Esophagus mucosa (tissue), 1 donor: ENCODE results near the gene ABCD1. TPM values are rescaled to one million over a fixed set of nuclear protein-coding genes. Genes with fewer than 3 reads are reported as not detected.
A peak's percentile ranks its signal among the peaks of the same experiment; 100 is the strongest.
"Not testable (repeated sequence)": the region's sequence is repeated elsewhere in the genome, so short reads cannot be mapped to it uniquely, and the experiment has no call there.

Experiments used
- ATAC-seq: fragments of 200-7000 bp; cut with Tn5 transposase; one replicate; pipeline ENCODE4 v1.9.1; 2020
- total RNA-seq: library from RNA; stranded (reverse); gene quantifications from one replicate; pipeline ENCODE4 v1.2.4, GENCODE V29; 2023
- donor health status: DM: yes; HTN: yes; CAD: no.

Gene ABCD1
- total RNA-seq: 2.5 TPM

DNA sequence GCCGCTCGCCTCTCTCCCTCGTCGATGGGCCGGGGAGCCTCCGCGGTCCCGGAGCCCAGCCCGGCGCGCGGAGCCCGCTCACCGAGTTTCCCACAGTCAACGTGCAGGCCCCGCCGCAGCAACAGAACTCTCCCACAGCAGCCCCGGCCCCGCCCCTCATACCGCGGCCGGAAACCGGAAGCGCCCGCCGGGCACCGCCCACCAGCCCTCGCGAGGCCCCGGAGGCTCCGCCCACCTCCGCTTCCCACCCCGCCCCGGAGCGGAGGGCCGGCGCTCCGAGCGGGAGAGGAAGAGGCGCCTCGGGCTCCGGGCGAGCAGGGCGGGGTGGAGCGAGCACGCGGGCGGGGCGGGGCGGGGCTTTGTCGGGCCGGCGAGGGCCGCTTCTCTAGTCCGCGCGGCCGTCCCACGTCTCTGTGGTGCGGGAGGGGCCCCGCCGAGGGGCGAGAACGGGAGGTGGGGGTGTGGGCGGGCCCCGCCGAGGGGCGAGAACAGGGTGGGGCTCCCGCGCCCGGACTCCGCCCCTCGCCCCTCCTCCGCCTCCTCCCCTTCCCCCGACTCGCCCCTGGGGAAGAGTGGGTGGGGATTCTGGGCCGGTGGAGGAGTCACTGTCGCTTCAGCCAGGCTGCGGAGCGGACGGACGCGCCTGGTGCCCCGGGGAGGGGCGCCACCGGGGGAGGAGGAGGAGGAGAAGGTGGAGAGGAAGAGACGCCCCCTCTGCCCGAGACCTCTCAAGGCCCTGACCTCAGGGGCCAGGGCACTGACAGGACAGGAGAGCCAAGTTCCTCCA, at the start of gene ABCD1, which contains the start of gene BCAP31:
Gene ABCD1 (plus strand): TSS at position 605 of the 787 bp plus-strand sequence. CDS start 411 bp downstream, outside the sequence.
Gene BCAP31 (minus strand): TSS at position 136 of the 787 bp plus-strand sequence. CDS start 1,143 bp downstream, outside the sequence.
- ATAC-seq: peak; percentile 85

DNA sequence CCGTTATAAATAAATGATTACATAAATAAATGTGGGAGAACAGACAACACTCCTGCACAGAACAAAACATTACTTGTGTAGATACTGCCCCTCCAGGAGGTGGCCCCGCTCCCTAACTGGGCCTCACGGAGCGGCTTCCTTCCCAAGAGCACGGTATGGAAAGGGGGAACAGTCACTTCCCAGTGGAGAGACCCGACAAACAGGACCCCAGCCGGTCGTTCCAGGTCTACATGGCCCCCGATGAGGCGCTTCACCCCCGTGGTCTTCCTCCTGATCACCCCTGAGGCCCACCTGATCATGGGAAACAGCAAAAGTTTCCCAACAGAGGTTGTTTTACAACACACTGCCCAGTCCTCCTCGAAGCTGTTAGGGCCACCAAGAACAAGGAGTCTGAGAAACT, 43.5 kb upstream of the ABCD1 start:
- no peak for ATAC-seq

DNA sequence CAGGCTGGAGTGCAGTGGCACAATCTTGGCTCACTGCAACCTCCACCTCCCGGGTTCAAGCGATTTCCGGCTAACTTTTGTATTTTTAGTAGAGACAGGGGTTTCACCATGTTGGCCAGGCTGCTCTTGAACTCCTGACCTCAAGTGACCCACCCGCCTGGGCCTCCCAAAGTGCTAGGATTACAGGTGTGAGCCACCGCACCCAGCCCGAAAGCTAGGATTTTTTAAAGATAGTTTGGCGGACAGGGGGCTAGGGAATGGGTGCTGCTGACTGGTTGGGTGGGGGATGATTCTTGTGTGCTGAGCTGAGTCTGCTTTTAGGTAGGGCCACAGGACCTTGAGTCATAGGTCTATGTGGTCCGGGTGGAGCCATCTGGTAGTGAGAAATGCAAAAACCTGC, 41.2 kb upstream of the ABCD1 start:
- ATAC-seq: not testable (repeated sequence)

DNA sequence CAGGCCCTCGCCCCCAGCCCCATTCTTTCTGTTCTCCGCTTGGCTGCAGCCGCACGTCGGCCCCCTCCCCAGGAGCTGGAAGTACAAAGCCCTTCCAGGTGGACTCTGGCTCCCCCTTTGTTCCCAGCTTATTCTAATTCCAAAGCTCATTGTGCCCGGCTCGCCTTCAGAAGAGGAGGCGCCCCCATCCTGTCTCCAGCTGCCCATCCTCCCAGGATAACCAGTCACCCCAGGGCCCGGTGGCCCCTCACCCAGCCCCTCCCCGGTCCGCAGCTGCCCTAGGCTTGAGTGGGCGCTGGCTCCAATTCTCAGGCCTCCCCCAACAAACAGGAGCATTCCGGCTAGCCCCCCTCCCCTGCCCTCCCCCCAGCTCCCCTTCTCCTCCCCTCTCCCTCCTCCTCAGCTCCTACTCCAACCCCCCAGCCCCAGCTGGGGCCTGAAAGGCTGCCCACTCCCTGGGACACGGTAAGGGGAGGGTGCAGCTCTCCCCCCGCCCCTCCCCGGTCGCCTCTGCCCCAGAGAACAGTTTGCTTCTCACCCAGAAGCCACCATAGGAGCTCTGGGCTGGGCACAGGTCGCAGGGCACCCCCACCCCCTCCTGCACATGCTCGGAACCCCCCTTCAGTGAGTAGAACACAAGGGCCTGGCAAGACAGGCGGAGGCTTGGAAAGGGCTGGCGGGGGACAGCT, 40.0 kb upstream of the ABCD1 start:
- no peak for ATAC-seq

DNA sequence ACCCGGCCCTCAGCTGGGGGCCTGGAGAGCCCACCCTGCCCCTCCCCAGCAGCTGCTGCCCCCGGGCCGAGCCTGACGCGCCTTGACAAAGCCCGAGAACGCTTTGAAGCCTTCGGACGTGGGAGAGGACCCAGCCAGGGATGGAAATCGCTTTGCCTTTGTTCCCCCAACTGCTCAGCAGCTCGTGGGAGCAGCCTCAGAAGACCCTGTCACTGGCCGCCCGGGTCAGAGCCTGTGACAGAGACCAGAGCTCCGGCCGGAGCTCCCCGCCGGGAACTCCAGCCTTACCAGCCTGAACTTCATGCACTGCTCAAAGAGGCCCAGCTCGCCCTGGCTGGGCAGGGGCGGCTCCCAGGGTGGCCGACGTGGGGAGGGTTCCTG, 39.5 kb upstream of the ABCD1 start:
- no peak for ATAC-seq

DNA sequence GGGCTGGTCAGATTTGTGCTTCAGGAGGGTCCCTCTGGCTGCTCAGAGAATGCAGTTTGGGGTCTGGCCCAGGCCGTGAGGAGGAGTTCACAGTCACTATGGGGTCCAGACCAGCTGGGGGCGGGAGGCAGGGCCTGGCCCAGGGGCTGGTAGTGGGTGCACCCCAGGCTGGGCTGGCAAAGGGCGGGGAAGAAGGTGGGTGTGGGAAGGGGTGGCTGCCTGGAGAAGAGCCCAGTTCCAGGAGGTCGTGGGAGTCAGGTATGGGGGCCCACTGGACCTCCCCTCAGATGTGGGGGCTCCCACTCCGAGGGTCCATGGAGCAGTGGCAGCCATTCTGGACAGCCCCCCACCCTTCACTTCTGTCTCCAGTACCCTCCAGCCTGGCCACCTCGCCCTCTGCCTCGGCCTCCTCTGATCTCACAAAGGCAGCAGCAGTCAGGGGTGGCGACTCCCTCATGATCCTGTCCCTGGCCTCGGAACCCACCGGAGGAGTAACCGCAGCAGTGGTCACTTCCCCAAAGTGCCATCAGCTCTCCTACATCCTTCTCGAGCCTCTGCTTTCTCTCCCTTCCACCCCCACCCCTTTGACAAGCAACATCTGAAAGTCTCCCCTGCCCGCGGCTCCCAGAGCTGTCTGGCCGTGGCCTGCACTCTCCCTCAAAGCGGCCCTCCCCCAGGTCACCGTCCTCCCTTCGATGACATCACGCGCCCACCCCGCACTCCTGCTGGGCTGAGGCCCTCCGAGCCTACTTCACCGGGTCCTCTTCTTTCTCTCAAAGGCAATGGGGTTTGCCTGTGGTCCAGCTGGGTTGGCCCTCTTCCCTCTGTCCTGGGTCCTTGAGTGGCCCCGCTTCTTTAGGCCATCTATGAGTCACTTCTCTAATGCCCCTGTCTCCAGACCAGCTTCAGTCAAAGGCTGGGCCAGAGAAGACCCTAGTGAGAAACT, 38.6 kb upstream of the ABCD1 start:
- ATAC-seq: no peak

DNA sequence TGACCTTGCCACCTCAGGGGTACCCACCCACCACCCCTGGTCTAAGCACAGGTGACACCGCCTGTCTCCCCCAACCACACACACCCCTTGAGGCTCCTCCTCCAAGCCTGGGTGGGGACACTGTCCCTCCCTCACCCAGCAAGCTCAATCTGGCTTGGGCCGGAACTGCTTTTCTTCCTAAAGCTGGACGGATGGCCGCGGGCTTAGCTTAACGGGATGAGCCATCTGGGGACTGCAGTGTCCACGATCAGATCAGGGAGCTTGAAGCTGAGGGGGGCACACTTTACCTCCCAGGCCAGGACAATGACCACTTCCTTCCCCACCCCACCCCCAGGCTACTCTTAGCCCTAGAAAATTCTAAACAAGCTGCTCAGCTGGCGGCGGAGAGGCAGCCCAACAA, 37.9 kb upstream of the ABCD1 start:
- ATAC-seq: peak; percentile 17

DNA sequence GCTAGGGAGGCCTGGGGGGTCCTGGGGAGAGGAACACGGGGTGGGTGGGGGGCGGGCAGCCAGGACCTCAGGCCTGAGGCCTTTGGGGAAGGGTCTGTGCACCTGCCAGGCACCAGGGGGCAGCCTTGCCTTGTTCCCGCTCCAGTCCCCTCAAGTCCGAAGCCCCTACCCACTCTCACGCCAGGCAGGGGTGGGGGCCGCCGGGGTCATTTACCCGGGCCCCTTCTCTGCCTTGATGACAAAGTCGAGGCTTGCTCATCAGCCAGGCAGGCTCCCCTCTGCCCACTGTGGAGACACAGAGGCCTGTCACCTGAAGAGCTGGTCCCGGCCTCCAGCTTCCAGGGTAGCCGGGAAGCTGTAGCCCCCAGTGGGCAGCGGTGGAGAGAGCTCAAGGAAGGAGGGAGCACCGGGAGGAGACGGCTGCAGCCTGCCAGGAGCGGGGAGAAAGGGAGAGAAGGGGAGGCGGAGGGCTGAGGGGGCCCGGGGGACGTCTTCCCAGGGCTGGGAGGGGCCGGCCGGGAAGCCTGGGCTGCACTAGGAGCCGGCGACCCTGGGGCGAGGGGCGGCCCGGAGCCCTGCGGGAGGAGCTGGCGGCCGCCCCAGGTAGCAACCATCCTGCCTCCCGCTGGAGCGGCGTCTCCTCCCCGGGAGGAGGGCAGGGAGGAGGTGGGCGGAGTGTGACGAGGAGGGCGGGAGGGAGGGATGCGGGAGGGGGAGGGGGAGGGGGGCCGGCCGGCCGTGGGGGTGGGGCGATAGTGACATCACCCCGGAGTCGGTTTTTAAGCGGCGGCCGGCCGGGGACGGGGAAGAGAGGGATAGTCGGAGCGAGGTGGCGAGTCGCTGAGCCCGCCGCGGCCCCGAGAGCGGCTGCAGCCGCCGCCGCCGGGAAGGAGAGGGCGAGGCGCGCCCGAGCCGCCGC, 37.3 kb upstream of the ABCD1 start, which contains the start of gene SLC6A8:
Gene SLC6A8 (plus strand): TSS at position 806 of the 919 bp plus-strand sequence. CDS start 649 bp downstream, outside the sequence.
- ATAC-seq: peak; percentile 52

DNA sequence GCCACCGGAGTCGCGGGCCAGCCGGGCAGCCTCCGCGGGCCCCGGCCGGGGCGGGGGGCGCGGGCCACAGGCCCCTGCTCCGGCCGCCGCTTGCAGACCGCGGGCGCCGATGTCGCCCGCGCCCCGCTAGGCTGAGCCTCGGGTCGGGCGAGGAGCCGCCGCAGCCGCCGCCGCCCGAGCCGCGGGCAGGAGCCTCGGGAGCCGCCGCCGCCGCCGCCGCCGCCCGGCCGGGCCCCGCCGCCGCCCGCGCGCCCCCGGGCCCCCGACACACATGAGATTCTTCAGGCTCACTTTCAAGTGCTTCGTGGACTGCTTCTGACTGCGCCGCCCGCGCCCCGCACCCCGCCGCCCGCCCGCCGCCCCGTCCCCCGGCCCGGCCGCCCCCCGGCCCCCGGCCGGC, 36.6 kb upstream of the ABCD1 start:
- no peak for ATAC-seq

DNA sequence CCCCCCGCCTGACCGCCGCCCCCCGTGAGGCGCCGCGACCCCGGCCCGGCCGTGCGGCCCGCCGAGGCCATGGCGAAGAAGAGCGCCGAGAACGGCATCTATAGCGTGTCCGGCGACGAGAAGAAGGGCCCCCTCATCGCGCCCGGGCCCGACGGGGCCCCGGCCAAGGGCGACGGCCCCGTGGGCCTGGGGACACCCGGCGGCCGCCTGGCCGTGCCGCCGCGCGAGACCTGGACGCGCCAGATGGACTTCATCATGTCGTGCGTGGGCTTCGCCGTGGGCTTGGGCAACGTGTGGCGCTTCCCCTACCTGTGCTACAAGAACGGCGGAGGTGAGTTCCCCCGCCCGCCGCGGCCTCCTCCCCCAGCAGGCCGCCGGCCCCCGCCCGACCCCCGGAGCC, 36.1 kb upstream of the ABCD1 start:
- ATAC-seq: no peak

DNA sequence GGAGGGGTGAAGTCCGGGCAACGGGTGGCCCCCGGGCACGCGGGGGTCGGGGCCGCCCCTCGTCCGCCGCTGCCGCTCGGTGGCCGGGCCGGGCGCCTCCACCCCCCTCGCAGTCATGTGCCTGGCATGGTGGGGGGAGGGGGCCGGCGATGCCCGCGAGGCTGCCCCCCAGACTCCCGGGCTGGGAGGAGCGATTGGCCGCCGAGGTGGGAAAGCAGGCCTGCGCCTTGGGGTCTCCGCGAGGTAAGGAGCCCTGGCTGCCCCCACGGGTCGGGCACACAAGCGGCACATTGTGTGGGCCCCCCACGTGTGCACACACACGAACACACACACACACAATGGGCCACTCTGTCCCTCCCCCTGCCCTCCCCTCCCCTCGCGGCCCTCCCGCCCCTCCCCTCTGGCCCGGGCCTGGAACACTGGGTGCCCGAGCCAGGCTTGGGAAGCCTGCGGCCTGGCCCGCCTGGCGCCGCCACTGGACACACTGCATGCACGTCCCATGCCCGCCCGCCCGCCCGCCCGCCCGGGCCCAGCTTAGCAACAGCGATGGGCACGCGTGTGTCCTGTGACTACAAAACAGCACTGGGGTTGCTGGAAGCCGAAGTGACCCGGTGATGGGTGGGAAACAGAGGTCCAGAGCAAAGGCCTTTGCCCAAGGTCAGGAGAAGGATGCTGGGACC, 35.6 kb upstream of the ABCD1 start:
- no peak for ATAC-seq

DNA sequence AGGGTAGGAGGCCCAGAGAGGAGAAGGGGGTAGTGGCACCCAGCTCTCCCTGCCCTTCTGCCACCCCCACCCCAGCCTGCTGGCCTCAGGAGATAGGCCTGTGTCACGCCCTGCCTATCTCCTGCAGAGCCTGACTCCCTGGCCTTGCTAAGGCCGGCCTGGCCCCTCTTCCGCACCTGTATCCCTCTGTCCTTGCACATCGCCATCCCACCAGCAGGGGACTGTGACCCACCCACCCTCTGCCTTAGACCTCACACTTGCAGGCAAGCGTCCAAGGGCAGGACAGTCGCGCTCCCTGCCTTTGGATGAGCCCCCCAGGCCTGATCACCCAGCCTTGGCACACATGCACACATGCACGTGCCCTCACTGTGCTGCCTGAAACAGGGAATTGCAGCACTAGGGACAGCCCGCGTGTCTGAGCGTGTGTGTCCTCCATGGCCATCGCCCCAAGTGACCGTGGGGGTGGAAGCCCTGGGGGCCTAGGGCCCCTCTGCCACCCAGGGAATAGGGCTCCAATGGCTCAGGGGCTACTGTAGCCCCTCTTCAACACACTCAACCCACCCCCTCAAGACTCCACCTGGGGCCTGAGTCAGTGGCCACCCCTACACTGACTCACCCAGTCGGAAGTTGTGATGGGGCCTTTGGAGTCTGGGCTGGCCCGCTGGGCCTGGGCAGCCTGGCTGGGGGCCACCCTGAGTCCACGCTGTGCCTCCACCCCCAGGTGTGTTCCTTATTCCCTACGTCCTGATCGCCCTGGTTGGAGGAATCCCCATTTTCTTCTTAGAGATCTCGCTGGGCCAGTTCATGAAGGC, 34.8 kb upstream of the ABCD1 start:
- ATAC-seq: peak; percentile 19

DNA sequence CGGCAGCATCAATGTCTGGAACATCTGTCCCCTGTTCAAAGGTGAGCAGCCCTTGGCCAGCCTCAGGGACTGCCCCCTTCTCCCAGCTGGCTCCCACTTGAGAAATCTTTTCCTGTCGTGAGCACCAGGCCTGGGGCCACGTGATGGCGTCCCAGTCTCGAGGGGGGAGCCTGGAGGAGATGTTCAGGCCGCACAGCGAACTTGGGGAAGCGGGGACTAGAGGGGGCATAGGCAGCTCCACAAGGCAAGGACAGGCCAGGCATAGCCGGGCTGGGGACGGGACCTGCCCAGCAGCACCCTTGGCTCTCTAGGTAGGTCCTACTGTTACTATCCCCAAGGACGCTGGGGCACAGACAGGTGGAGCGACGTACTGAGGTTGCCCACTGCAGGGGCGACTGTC, 34.2 kb upstream of the ABCD1 start:
- no peak for ATAC-seq

DNA sequence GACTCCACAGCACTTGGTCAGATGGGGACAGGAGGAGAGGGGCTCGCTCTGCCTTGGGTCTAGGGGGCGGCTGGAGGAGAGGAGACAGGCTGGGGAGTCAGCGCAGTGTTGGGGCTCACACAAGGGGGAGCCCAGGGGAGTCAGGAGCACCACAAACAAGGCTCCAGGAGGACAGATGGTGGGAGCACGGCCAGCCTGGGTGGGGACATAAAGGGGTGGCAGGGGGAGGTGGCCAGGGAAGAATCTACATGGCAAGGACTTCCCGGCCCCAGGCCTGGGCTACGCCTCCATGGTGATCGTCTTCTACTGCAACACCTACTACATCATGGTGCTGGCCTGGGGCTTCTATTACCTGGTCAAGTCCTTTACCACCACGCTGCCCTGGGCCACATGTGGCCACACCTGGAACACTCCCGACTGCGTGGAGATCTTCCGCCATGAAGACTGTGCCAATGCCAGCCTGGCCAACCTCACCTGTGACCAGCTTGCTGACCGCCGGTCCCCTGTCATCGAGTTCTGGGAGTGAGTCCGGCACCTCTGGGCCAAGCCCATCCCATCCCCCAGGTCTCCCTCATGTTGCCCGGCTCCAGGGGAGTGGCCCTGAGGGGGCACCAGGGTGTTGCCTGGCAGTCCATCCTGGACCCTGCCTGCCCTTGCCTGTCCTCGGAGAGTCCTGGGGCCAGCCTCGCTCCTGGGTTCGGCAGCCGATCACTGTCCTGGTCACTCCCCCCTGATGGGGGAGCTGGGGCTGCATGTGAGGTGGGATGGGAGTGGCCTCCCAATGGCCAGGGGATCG, 33.4 kb upstream of the ABCD1 start:
- ATAC-seq: not testable (repeated sequence)

DNA sequence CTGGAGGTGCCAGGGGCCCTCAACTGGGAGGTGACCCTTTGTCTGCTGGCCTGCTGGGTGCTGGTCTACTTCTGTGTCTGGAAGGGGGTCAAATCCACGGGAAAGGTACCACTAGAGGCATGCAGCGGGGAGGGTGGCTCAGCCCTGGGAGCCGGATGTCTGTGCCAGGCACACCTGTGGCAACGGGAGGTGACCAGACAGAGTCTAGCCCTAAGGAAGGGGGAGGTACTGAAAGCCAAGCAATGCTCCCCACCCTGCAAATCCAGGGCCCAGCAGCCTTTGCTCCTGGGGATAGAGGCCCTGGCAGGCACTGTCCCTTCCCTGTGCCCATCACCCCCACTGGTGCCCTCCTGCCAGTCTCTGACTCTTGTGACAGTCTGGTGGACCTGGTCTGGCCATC, 32.7 kb upstream of the ABCD1 start:
- no peak for ATAC-seq

DNA sequence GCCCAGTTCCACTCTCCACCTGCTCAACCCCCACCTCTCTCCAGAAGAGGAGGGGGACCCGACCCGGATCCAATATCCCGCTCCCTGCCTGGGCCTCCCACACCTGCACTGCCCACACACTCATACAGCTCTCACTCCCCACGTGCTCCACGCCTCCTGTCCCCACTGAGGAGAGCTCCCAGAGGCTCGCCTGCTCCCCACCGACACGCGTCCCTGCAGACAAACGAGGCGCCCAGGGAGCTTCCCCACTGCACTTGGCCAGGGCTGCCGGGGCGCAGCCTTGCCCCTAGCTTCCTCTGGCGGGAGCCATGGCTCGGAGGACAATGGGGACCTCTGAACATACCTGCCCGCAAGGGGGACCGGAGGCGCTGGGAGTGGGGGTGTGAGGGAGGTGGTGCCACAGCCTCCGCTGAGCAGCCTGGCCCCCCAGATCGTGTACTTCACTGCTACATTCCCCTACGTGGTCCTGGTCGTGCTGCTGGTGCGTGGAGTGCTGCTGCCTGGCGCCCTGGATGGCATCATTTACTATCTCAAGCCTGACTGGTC, 32.0 kb upstream of the ABCD1 start:
- no peak for ATAC-seq

DNA sequence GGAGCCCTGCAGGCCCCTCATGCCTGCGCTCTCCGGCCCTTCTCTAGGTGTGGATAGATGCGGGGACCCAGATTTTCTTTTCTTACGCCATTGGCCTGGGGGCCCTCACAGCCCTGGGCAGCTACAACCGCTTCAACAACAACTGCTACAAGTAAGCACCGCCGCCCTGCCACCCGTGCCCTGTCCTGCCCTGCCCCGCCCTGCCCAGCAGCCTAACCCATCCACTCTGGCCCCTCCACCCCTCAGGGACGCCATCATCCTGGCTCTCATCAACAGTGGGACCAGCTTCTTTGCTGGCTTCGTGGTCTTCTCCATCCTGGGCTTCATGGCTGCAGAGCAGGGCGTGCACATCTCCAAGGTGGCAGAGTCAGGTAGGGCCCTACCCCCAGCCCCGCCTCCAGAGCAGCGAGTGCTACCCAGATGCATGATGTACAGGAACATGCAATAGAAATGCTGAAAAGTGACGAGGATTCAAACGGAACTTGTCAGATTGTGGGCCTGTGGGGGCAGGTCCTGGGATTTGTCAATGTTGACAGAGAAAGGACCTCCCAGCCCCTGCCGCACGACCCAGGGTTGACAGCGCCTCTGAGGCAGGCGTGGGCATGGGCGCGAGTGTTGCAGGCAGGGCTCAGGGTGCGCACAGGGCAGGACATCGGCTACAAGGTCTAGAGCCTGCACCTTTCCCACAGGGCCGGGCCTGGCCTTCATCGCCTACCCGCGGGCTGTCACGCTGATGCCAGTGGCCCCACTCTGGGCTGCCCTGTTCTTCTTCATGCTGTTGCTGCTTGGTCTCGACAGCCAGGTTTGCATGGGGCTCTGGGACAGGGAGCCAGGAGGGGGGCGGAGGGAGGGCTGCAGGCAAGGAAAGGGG, 31.2 kb upstream of the ABCD1 start:
- ATAC-seq: peak; percentile 49

DNA sequence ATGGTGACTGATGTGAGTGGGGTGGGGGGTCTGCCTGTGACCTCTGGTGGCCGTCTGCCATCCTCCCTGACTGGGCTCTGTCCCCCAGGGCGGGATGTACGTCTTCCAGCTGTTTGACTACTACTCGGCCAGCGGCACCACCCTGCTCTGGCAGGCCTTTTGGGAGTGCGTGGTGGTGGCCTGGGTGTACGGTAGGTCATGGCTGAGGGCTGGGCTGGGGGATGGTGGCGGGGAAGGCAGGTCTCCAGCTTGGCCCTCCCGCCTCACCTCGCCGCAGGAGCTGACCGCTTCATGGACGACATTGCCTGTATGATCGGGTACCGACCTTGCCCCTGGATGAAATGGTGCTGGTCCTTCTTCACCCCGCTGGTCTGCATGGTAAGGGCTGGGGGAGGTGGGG, 30.4 kb upstream of the ABCD1 start:
- ATAC-seq: not testable (repeated sequence)
